ENCODE measurements around the gene SYT15. TPM values are rescaled to one million over a fixed set of nuclear protein-coding genes. Genes with fewer than 3 reads are reported as not detected.
"Not testable (repeated sequence)": the region's sequence is repeated elsewhere in the genome, so short reads cannot be mapped to it uniquely, and the experiment has no call there.

The SYT15 gene
- polyA plus RNA-seq, 3 donors, result 0.23 to 0.31 TPM; not detected in 1

- Histone ChIP-seq H2AFZ (ENCODE audit: insufficient read depth, low read depth, low read length, poor library complexity, severe bottlenecking) (no peak overlapping the region), H3K79me2 (ENCODE audit: insufficient read depth, low read length) (no peaks in the 10 kb centered on the region), H3K4me2 (replicated peaks; ENCODE audit: extremely low read depth, low read length, poor library complexity, severe bottlenecking) (no peak overlapping the region), H3K36me3 (replicated peaks in 1 of 2; ENCODE audit: control insufficient read depth in 1 of 2, insufficient read depth in 2 of 2, low read length in 2 of 2) (no peaks in the 10 kb centered on the region), H3K9ac (ENCODE audit: insufficient read depth, low read length, poor library complexity, severe bottlenecking) (no peak overlapping the region), H4K20me1 (ENCODE audit: insufficient read depth, low read length) (no peaks in the 10 kb centered on the region), H3K27me3 (ENCODE audit: control insufficient read depth in 2 of 2, insufficient read depth in 2 of 2, low read length in 2 of 2) (no peaks in the 10 kb centered on the region), H3K4me1 (ENCODE audit: control insufficient read depth in 1 of 2, insufficient read depth in 2 of 2, low read length in 2 of 2) (no peaks in the 10 kb centered on the region), H3K27ac (ENCODE audit: low read depth in 1 of 2, low read length in 2 of 2) (no peak overlapping the region), H3K4me3 (replicated peaks in 1 of 3; ENCODE audit: low read depth in 2 of 3, low read length in 3 of 3) (no peak overlapping the region), H3K9me3 (replicated peaks in 1 of 2; ENCODE audit: control insufficient read depth in 1 of 2, insufficient read depth in 1 of 2, low read length in 2 of 2) (no peaks in the 10 kb centered on the region)
- Mint-ChIP-seq H3K4me1 (no peaks in the 10 kb centered on the region), H3K27me3 (ENCODE audit: low read depth in 3 of 3) (peaks cover 4 to 7% (median 4%) of the 10 kb centered on the region in 3 donors), H3K9me3 (no peaks in the 10 kb centered on the region), H3K27ac (no peak overlapping the region), H3K36me3 (no peaks in the 10 kb centered on the region), H3K4me3 (no peak overlapping the region)
- WGBS (ENCODE audit: insufficient coverage), result 93% methylated on average over 14 of the region's 18 CpGs
- no peak for TF ChIP-seq CTCF (IDR thresholded peaks at IDR 0.05)
- intact Hi-C loops (cut with micrococcal nuclease), result no loop called here
- no peak for DNase-seq
Observed at GRCh38 chr10:46530249-46531186, 48.4 kb upstream of the SYT15 start.

- H2AFZ ChIP-seq (ENCODE audit: insufficient read depth, low read depth, low read length, poor library complexity, severe bottlenecking); intact Hi-C loops (cut with micrococcal nuclease); H3K27me3 ChIP-seq (ENCODE audit: control insufficient read depth in 2 of 2, insufficient read depth in 2 of 2, low read length in 2 of 2); H3K4me1 Mint-ChIP-seq; H3K9ac ChIP-seq (ENCODE audit: insufficient read depth, low read length, poor library complexity, severe bottlenecking); H3K9me3 ChIP-seq (replicated peaks in 1 of 2; ENCODE audit: control insufficient read depth in 1 of 2, insufficient read depth in 1 of 2, low read length in 2 of 2); H3K4me1 ChIP-seq (ENCODE audit: control insufficient read depth in 1 of 2, insufficient read depth in 2 of 2, low read length in 2 of 2); H3K4me3 Mint-ChIP-seq; H3K79me2 ChIP-seq (ENCODE audit: insufficient read depth, low read length); H3K9me3 Mint-ChIP-seq; H3K4me2 ChIP-seq (replicated peaks; ENCODE audit: extremely low read depth, low read length, poor library complexity, severe bottlenecking); H3K36me3 ChIP-seq (replicated peaks in 1 of 2; ENCODE audit: control insufficient read depth in 1 of 2, insufficient read depth in 2 of 2, low read length in 2 of 2); H3K4me3 ChIP-seq (replicated peaks in 1 of 3; ENCODE audit: low read depth in 2 of 3, low read length in 3 of 3); DNase-seq; H4K20me1 ChIP-seq (ENCODE audit: insufficient read depth, low read length); H3K27ac Mint-ChIP-seq; H3K36me3 Mint-ChIP-seq; H3K27ac ChIP-seq (ENCODE audit: low read depth in 1 of 2, low read length in 2 of 2): not testable (repeated sequence)
- WGBS (ENCODE audit: insufficient coverage), result no CpG with 5 or more reads among the region's 1 CpG
- H3K27me3 Mint-ChIP-seq (ENCODE audit: low read depth in 3 of 3), result peaks cover 6 to 11% (median 10%) of the 10 kb centered on the region in 3 donors
Observed at GRCh38 chr10:46532256-46532655, 46.7 kb upstream of the SYT15 start.
